Activated T-helper 1 cell treated with anti-CD3 and anti-CD28 coated beads, Interleukin-12 subunit alpha, Interleukin-12 subunit beta, Interleukin-2, Interleukin-4 antibody, amounts not matched to agents 30 ng/mL and 10 ng/mL and 1 ng/mL, durations not matched to agents 14 hours and 24 hours and 36 hours (primary cell): ENCODE measurements around the gene ASPDH. TPM values are rescaled to one million over a fixed set of nuclear protein-coding genes. Genes with fewer than 3 reads are reported as not detected.

Source experiments
- DNase-seq: peaks from one replicate; pipeline ENCODE4 v3.0.0; 2021; ENCODE audit warnings: low spot score
- H3K27ac Mint-ChIP-seq: one replicate; pipeline ENCODE4 v1.8.0; 2021; ENCODE audit warnings: mild to moderate bottlenecking, mixed read lengths
- H3K27me3 Mint-ChIP-seq: one replicate; pipeline ENCODE4 v1.8.0; 2022; ENCODE audit warnings: mild to moderate bottlenecking, moderate library complexity, mixed read lengths; ENCODE audit not compliant: insufficient read depth
- H3K36me3 Mint-ChIP-seq: one replicate; pipeline ENCODE4 v1.8.0; 2021; ENCODE audit warnings: low read depth, mixed read lengths
- H3K4me1 Mint-ChIP-seq: one replicate; pipeline ENCODE4 v1.8.0; 2021; ENCODE audit warnings: low read depth, mixed read lengths
- H3K4me3 Mint-ChIP-seq: one replicate; pipeline ENCODE4 v1.8.0; 2021; ENCODE audit warnings: mild to moderate bottlenecking, moderate library complexity, mixed read lengths
- H3K9me3 Mint-ChIP-seq: one replicate; pipeline ENCODE4 v1.8.0; 2021; ENCODE audit warnings: mixed read lengths
- intact Hi-C: fragments of 100-400 bp; cut with micrococcal nuclease; formaldehyde crosslinking; loops from one replicate; pipeline ENCODE4 v1.15.1; 2024
- total RNA-seq: library from RNA; stranded (reverse); gene quantifications from 2 replicates; pipeline ENCODE4 v1.2.3, GENCODE V29; 2022

Gene ASPDH
- total RNA-seq, 1 donor from 2014 or later: not detected

- H3K27ac Mint-ChIP-seq: no peak overlapping the region
- intact Hi-C loops: no loop called here
- no peaks in the 10 kb centered on the region for H3K9me3 Mint-ChIP-seq
Measured at GRCh38 chr19:50516964-50517703, 3.4 kb upstream of the ASPDH start.

GRCh38 chr19:50516456-50516855, 2.7 kb upstream of the ASPDH start:
- H3K4me1 Mint-ChIP-seq: peaks cover 4% of the 10 kb centered on the region
- peaks cover 10% of the 10 kb centered on the region for H3K27me3 Mint-ChIP-seq
- no peaks in the 10 kb centered on the region for H3K36me3 Mint-ChIP-seq
- no peaks in the 10 kb centered on the region for H3K9me3 Mint-ChIP-seq
- no peak overlapping the region for H3K4me3 Mint-ChIP-seq
- intact Hi-C loops: no loop called here
- no peak for DNase-seq
- no peak overlapping the region for H3K27ac Mint-ChIP-seq

More at GRCh38 chr19:50516964-50517703, 3.4 kb upstream of the ASPDH start:
- Mint-ChIP-seq H3K27me3 (peaks cover 10% of the 10 kb centered on the region), H3K36me3 (no peaks in the 10 kb centered on the region), H3K4me3 (no peak overlapping the region), H3K4me1 (no peaks in the 10 kb centered on the region)
- no peak for DNase-seq

GRCh38 chr19:50515168-50515561, 1.5 kb upstream of the ASPDH start:
- H3K4me3 Mint-ChIP-seq: no peak overlapping the region
- no peak overlapping the region for H3K27ac Mint-ChIP-seq
- peaks cover 10% of the 10 kb centered on the region for H3K27me3 Mint-ChIP-seq
- intact Hi-C loops: no loop called here
- no peaks in the 10 kb centered on the region for H3K9me3 Mint-ChIP-seq
- peaks cover 4% of the 10 kb centered on the region for H3K36me3 Mint-ChIP-seq
- H3K4me1 Mint-ChIP-seq: peaks cover 13% of the 10 kb centered on the region
- DNase-seq: no peak

GRCh38 chr19:50514346-50515167, 844 bp upstream of the ASPDH start:
- Mint-ChIP-seq H3K4me3 (no peak overlapping the region), H3K4me1 (peaks cover 13% of the 10 kb centered on the region), H3K36me3 (peaks cover 4% of the 10 kb centered on the region), H3K9me3 (no peaks in the 10 kb centered on the region), H3K27ac (no peak overlapping the region), H3K27me3 (peaks cover 10% of the 10 kb centered on the region)
- DNase-seq: no peak
- intact Hi-C loops: no loop called here

- DNase-seq: no peak
- intact Hi-C loops: no loop called here
- Mint-ChIP-seq H3K27me3 (peaks cover 10% of the 10 kb centered on the region), H3K4me3 (peak overlapping the region; percentile 17), H3K36me3 (peaks cover 7% of the 10 kb centered on the region), H3K9me3 (no peaks in the 10 kb centered on the region), H3K4me1 (peaks cover 18% of the 10 kb centered on the region), H3K27ac (peak overlapping the region; percentile 19)
Measured at GRCh38 chr19:50512999-50513745, 541 bp downstream of the ASPDH start.

- Mint-ChIP-seq H3K9me3 (no peaks in the 10 kb centered on the region), H3K4me3 (peak overlapping the region; percentile 17), H3K27ac (no peak overlapping the region), H3K27me3 (peaks cover 10% of the 10 kb centered on the region), H3K36me3 (peaks cover 8% of the 10 kb centered on the region), H3K4me1 (peaks cover 18% of the 10 kb centered on the region)
- intact Hi-C loops: no loop called here
- DNase-seq: no peak
Measured at GRCh38 chr19:50512112-50512998, 1.4 kb downstream of the ASPDH start.

GRCh38 chr19:50511069-50511822, 2.5 kb downstream of the ASPDH start, which contains the start of gene JOSD2:
JOSD2 (minus strand) TSS chr19:50511191; CDS start chr19:50510431, 760 bp downstream.
- DNase-seq: peak; percentile 97
- Mint-ChIP-seq H3K9me3 (no peaks in the 10 kb centered on the region), H3K27ac (peak within 1 kb of the TSS; percentile 99), H3K36me3 (peaks cover 12% of the 10 kb centered on the region), H3K27me3 (peaks cover 10% of the 10 kb centered on the region), H3K4me3 (peak within 1 kb of the TSS; percentile 96), H3K4me1 (peaks cover 18% of the 10 kb centered on the region)
- intact Hi-C loops: loop anchor here (1.0 to 2.0 kb wide), 13 partner anchors 35 to 870 kb away; partner anchors contain the start of genes CTU1, EMC10, GARIN5A and KCNC3

- no peak for DNase-seq
- Mint-ChIP-seq H3K27ac (peak overlapping the region; percentile 99), H3K27me3 (peaks cover 5% of the 10 kb centered on the region), H3K4me3 (peak overlapping the region; percentile 96), H3K9me3 (no peaks in the 10 kb centered on the region), H3K4me1 (peaks cover 18% of the 10 kb centered on the region), H3K36me3 (peaks cover 12% of the 10 kb centered on the region)
- intact Hi-C loops: loop anchor here (1.0 to 2.0 kb wide), 13 partner anchors 34 to 870 kb away; partner anchors contain the start of genes CTU1, EMC10, GARIN5A and KCNC3
Measured at GRCh38 chr19:50510700-50511068, 3.0 kb downstream of the ASPDH start.

- Mint-ChIP-seq H3K27me3 (peaks cover 3% of the 10 kb centered on the region), H3K27ac (peak overlapping the region; percentile 99), H3K36me3 (peaks cover 12% of the 10 kb centered on the region), H3K4me3 (peak overlapping the region; percentile 96), H3K9me3 (no peaks in the 10 kb centered on the region), H3K4me1 (peaks cover 18% of the 10 kb centered on the region)
- intact Hi-C loops: loop anchor here (2.0 kb wide), 2 partner anchors 79 to 869 kb away; partner anchors contain the start of gene RRAS
- DNase-seq: no peak
Measured at GRCh38 chr19:50510121-50510670, 3.5 kb downstream of the ASPDH start.

GRCh38 chr19:50509366-50509765, 4.3 kb downstream of the ASPDH start:
- H3K27me3 Mint-ChIP-seq: peaks cover 3% of the 10 kb centered on the region
- H3K36me3 Mint-ChIP-seq: peaks cover 12% of the 10 kb centered on the region
- peak overlapping the region; percentile 69 for H3K4me3 Mint-ChIP-seq
- DNase-seq: no peak
- intact Hi-C loops: no loop called here
- peak overlapping the region; percentile 72 for H3K27ac Mint-ChIP-seq
- no peaks in the 10 kb centered on the region for H3K9me3 Mint-ChIP-seq
- H3K4me1 Mint-ChIP-seq: peaks cover 18% of the 10 kb centered on the region

- Mint-ChIP-seq H3K4me1 (peaks cover 18% of the 10 kb centered on the region), H3K27ac (peak overlapping the region; percentile 83), H3K4me3 (peak overlapping the region; percentile 68), H3K36me3 (peaks cover 12% of the 10 kb centered on the region), H3K9me3 (no peaks in the 10 kb centered on the region), H3K27me3 (peaks cover 3% of the 10 kb centered on the region)
- no peak for DNase-seq
- intact Hi-C loops: no loop called here
Measured at GRCh38 chr19:50508843-50509190, 4.9 kb downstream of the ASPDH start.
